H1 (cell line): Measurements from ENCODE around the gene SPRYD4. TPM values are rescaled to one million over a fixed set of nuclear protein-coding genes. Genes with fewer than 3 reads are reported as not detected.

Source experiments
- CTCF ChIA-PET: fragments of 300-600 bp; sonication (Branson Sonifier 250); formaldehyde crosslinking; loops from one replicate; lab custom pipeline; 2021; ENCODE audit not compliant: partially characterized antibody; lab: Charles Lee
- POLR2A ChIA-PET: fragments of 300-600 bp; sonication (Branson Sonifier 250); formaldehyde crosslinking; loops from one replicate; lab custom pipeline; 2021; ENCODE audit warnings: inconsistent platforms; ENCODE audit not compliant: partially characterized antibody; lab: Charles Lee
- DNase-seq, 2 experiments: peaks; one replicate each; pipeline versions ENCODE4 v3.0.0 to v3.0.0-alpha.2; 2010 to 2022; ENCODE audit warnings: low spot score in 2 of 2, low read depth in 1 of 2, mixed read lengths in 1 of 2
- FAIRE-seq: peaks from 2 replicates; lab custom pipeline; 2011; peaks lifted over from hg19 to GRCh38; lab: Jason Lieb, UNC
- H2AFZ ChIP-seq: 2 replicates; pipeline ENCODE4 v1.8.1; 2012; ENCODE audit warnings: low read length, inconsistent platforms
- H2AK5ac ChIP-seq: 2 replicates; pipeline ENCODE4 v1.6.1; 2013; ENCODE audit warnings: low read depth, low read length
- H2BK120ac ChIP-seq: replicated peaks from 2 replicates; pipeline ENCODE3; 2013; ENCODE audit warnings: low read depth, low read length, inconsistent platforms
- H2BK12ac ChIP-seq: 2 replicates; pipeline ENCODE4 v1.6.1; 2013; ENCODE audit warnings: low read depth, low read length
- H2BK15ac ChIP-seq: 2 replicates; pipeline ENCODE4 v1.6.1; 2013; ENCODE audit warnings: low read length
- H2BK20ac ChIP-seq: 2 replicates; pipeline ENCODE4 v1.6.1; 2013; ENCODE audit warnings: low read length
- H2BK5ac ChIP-seq: 2 replicates; pipeline ENCODE4 v1.6.1; 2013; ENCODE audit warnings: low read depth, low read length
- H3K14ac ChIP-seq: 2 replicates; pipeline ENCODE4 v1.6.1; 2013; ENCODE audit warnings: inconsistent platforms; ENCODE audit not compliant: insufficient read length
- H3K18ac ChIP-seq: 2 replicates; pipeline ENCODE4 v1.6.1; 2013; ENCODE audit warnings: low read length; ENCODE audit errors: extremely low read depth
- H3K23ac ChIP-seq: 2 replicates; pipeline ENCODE4 v1.6.1; 2013; ENCODE audit warnings: inconsistent platforms; ENCODE audit not compliant: insufficient read length
- H3K23me2 ChIP-seq: 2 replicates; pipeline ENCODE4 v1.6.1; 2013; ENCODE audit warnings: low read depth, low read length
- H3K27ac ChIP-seq: 2 replicates; pipeline ENCODE4 v1.6.1; 2011; ENCODE audit warnings: low read depth, low read length, inconsistent platforms
- H3K27me3 ChIP-seq, 4 experiments: replicated peaks in 1 of 4; 1 replicate in 1 of 4; 2 replicates in 3 of 4; pipeline versions ENCODE4 v1.6.1 to v1.8.1; 2011 to 2013; ENCODE audit warnings: low read length in 3 of 4, mild to moderate bottlenecking in 3 of 4, inconsistent platforms in 2 of 4, mixed read lengths in 2 of 4, moderate library complexity in 1 of 4; ENCODE audit not compliant: control insufficient read depth in 3 of 4, insufficient read depth in 3 of 4; ENCODE audit errors: extremely low read depth in 1 of 4
- H3K36me3 ChIP-seq, 4 experiments: 2 replicates each; pipeline versions ENCODE4 v1.6.1 to v1.8.1; 2011 to 2013; ENCODE audit warnings: mild to moderate bottlenecking in 4 of 4, low read length in 3 of 4, moderate library complexity in 2 of 4, control low read depth in 1 of 4, inconsistent platforms in 1 of 4; ENCODE audit not compliant: insufficient read depth in 4 of 4, control insufficient read depth in 2 of 4
- H3K4ac ChIP-seq: replicated peaks from 2 replicates; pipeline ENCODE3; 2013; ENCODE audit warnings: low read length, low read depth, mixed read lengths, inconsistent platforms; ENCODE audit not compliant: insufficient read length
- H3K4me1 ChIP-seq, 4 experiments: replicated peaks in 1 of 4; 1 replicate in 1 of 4; 2 replicates in 3 of 4; pipeline versions ENCODE4 v1.6.1 to v1.8.1; 2011 to 2013; ENCODE audit warnings: low read length in 3 of 4, inconsistent platforms in 2 of 4, mixed read lengths in 1 of 4; ENCODE audit not compliant: insufficient read depth in 4 of 4, control insufficient read depth in 3 of 4
- H3K4me2 ChIP-seq, 2 experiments: 2 replicates each; pipeline versions ENCODE4 v1.6.1 to v1.8.1; 2011 to 2013; ENCODE audit warnings: low read depth in 2 of 2, low read length in 2 of 2, control low read depth in 1 of 2, inconsistent platforms in 1 of 2, mild to moderate bottlenecking in 1 of 2; ENCODE audit not compliant: insufficient read depth in 1 of 2
- H3K4me3 ChIP-seq, 4 experiments: fragments of 200-600, 300-600 bp in 1 of 4; sonication (generic), shearing (Covaris generic), sonication (Bioruptor Twin) in 1 of 4; 2 replicates each; pipeline versions ENCODE4 v1.5.1 to v1.8.1; 2011 to 2016; ENCODE audit warnings: low read length in 4 of 4, low read depth in 3 of 4, control low read depth in 2 of 4, inconsistent platforms in 2 of 4, mild to moderate bottlenecking in 2 of 4, mixed read lengths in 1 of 4, moderate library complexity in 1 of 4; ENCODE audit not compliant: insufficient read depth in 2 of 4; ENCODE audit errors: extremely low read depth in 1 of 4
- H3K56ac ChIP-seq: replicated peaks from 2 replicates; pipeline ENCODE3; 2013; ENCODE audit warnings: low read depth, mild to moderate bottlenecking, mixed read lengths, low read length, inconsistent platforms; ENCODE audit not compliant: insufficient read length
- H3K79me1 ChIP-seq: 2 replicates; pipeline ENCODE4 v1.6.1; 2013; ENCODE audit warnings: low read depth, low read length, control low read depth
- H3K79me2 ChIP-seq, 2 experiments: 2 replicates each; pipeline versions ENCODE4 v1.6.1 to v1.8.1; 2012 to 2013; ENCODE audit warnings: low read length in 2 of 2, mild to moderate bottlenecking in 2 of 2, inconsistent platforms in 1 of 2; ENCODE audit not compliant: insufficient read depth in 2 of 2, control insufficient read depth in 1 of 2
- H3K9ac ChIP-seq, 4 experiments: replicated peaks in 1 of 4; 1 replicate in 1 of 4; 2 replicates in 3 of 4; pipeline versions ENCODE4 v1.6.1 to v1.8.1; 2011 to 2013; ENCODE audit warnings: low read depth in 3 of 4, low read length in 3 of 4, control low read depth in 2 of 4, mild to moderate bottlenecking in 2 of 4, moderate library complexity in 2 of 4, inconsistent platforms in 1 of 4; ENCODE audit errors: extremely low read depth in 1 of 4
- H3K9me3 ChIP-seq, 2 experiments: 2 replicates each; pipeline versions ENCODE4 v1.6.1 to v1.8.1; 2012 to 2013; ENCODE audit warnings: mild to moderate bottlenecking in 2 of 2, moderate library complexity in 2 of 2, control low read depth in 1 of 2, inconsistent platforms in 1 of 2, low read depth in 1 of 2, low read length in 1 of 2, mixed read lengths in 1 of 2; ENCODE audit not compliant: insufficient read depth in 2 of 2
- H4K20me1 ChIP-seq, 2 experiments: replicated peaks in 1 of 2; 2 replicates each; pipeline versions ENCODE3 to v1.8.1; 2011 to 2013; ENCODE audit warnings: inconsistent platforms in 2 of 2, low read length in 2 of 2, mild to moderate bottlenecking in 1 of 2; ENCODE audit not compliant: insufficient read depth in 2 of 2, control insufficient read depth in 1 of 2
- H4K5ac ChIP-seq: 2 replicates; pipeline ENCODE4 v1.6.1; 2013; ENCODE audit warnings: low read length, low read depth, mixed read lengths, inconsistent platforms; ENCODE audit not compliant: insufficient read length
- H4K8ac ChIP-seq: 2 replicates; pipeline ENCODE4 v1.8.0; 2013; ENCODE audit warnings: mild to moderate bottlenecking, moderate library complexity, low read length, inconsistent platforms; ENCODE audit not compliant: insufficient read depth; ENCODE audit errors: extremely low read depth
- H4K91ac ChIP-seq: replicated peaks from 2 replicates; pipeline ENCODE3; 2013; ENCODE audit warnings: low read length, mixed read lengths, inconsistent platforms; ENCODE audit not compliant: insufficient read length
- BACH1 ChIP-seq: IDR thresholded peaks from 2 replicates; pipeline ENCODE4 v1.6.1; 2012; ENCODE audit warnings: low read length, improper control_type of control experiment
- BCL11A ChIP-seq, 2 experiments: IDR thresholded peaks; one replicate each; pipeline ENCODE4 v1.6.1; 2011; ENCODE audit warnings: low read depth in 2 of 2, low read length in 2 of 2, mild to moderate bottlenecking in 2 of 2
- CBX5 ChIP-seq: fragments of 300-800, 300-1000 bp; sonication (generic); IDR thresholded peaks from 2 replicates; pipeline ENCODE4 v1.7.1; 2016; ENCODE audit warnings: antibody characterized with exemption, low read length, low read depth
- CEBPB ChIP-seq: IDR thresholded peaks from 2 replicates; pipeline ENCODE4 v1.6.1; 2012; ENCODE audit warnings: low read depth, low read length
- EZH2 ChIP-seq: fragments of 200-600 bp; sonication (generic); IDR thresholded peaks from 2 replicates; pipeline ENCODE4 v1.7.1; 2012; ENCODE audit warnings: low read depth, mild to moderate bottlenecking, moderate library complexity, low read length, inconsistent platforms; ENCODE audit not compliant: severe bottlenecking
- HDAC6 ChIP-seq: IDR thresholded peaks from one replicate; pipeline ENCODE4 v1.7.1; 2012; ENCODE audit warnings: low read depth, mild to moderate bottlenecking, inconsistent platforms, low read length, moderate library complexity
- JUN ChIP-seq: IDR thresholded peaks from 2 replicates; pipeline ENCODE4 v1.6.1; 2011; ENCODE audit warnings: low read depth, mild to moderate bottlenecking, improper control_type of control experiment, low read length
- JUND ChIP-seq: IDR thresholded peaks from 2 replicates; pipeline ENCODE4 v1.6.1; 2011; ENCODE audit warnings: mild to moderate bottlenecking, improper control_type of control experiment, low read length
- KDM5A ChIP-seq: fragments of 200-600 bp; IDR thresholded peaks from 2 replicates; pipeline ENCODE4 v1.7.1; 2012; ENCODE audit warnings: mild to moderate bottlenecking, low read length, inconsistent platforms, mixed read lengths
- PHF8 ChIP-seq: fragments of 200-600 bp; sonication (generic); conservative IDR thresholded peaks from 2 replicates; pipeline ENCODE4 v1.7.1; 2012; ENCODE audit warnings: low read depth, mild to moderate bottlenecking, inconsistent platforms, low read length, moderate library complexity
- POLR2A ChIP-seq, 2 experiments: IDR thresholded peaks; 1 replicate in 1 of 2; 2 replicates in 1 of 2; pipeline ENCODE4 v1.6.1; 2011; ENCODE audit warnings: low read depth in 2 of 2, low read length in 2 of 2, mild to moderate bottlenecking in 2 of 2; ENCODE audit errors: control extremely low read depth in 1 of 2
- RBBP5 ChIP-seq: IDR thresholded peaks from 2 replicates; pipeline ENCODE4 v1.7.1; 2012; ENCODE audit warnings: low read depth, mild to moderate bottlenecking, inconsistent platforms, low read length, moderate library complexity, borderline replicate concordance
- TAF1 ChIP-seq: IDR thresholded peaks from 2 replicates; pipeline ENCODE4 v1.6.1; 2011; ENCODE audit warnings: mild to moderate bottlenecking, low read depth, low read length
- TBP ChIP-seq: IDR thresholded peaks from 2 replicates; pipeline ENCODE4 v1.6.1; 2011; ENCODE audit warnings: low read depth, low read length, improper control_type of control experiment
- whole genome bisulfite sequencing, 2 experiments: shearing (Covaris generic) in 1 of 2; methylation state at CpG; one replicate each; pipeline versions ENCODE4 v1.1.6 to v1.1.7; 2013 to 2015; ENCODE audit warnings: low lambda C conversion rate in 2 of 2, mixed read lengths in 2 of 2, inconsistent platforms in 1 of 2, low coverage in 1 of 2, missing lambda C conversion rate in 1 of 2; ENCODE audit not compliant: insufficient replicate concordance in 2 of 2, insufficient coverage in 1 of 2, insufficient read length in 1 of 2; ENCODE audit errors: extremely low coverage in 1 of 2, missing lambda C conversion rate in 1 of 2; 5-methylcytosine and 5-hydroxymethylcytosine counted together
- polyA plus RNA-seq, 7 experiments: library from polyadenylated mRNA; depleted of rRNA in 3 of 7; stranded (reverse) in 5 of 7; unstranded in 2 of 7; fragments of >200 nt in 5 of 7; fragments of 200-250 nt in 2 of 7; gene quantifications; 1 replicate in 5 of 7; 2 replicates in 1 of 7; 4 replicates in 1 of 7; pipeline versions ENCODE4 v1.2.1 to v1.2.3, GENCODE V29; 2011 to 2013; ENCODE audit warnings: missing spikeins in 2 of 7, mixed read lengths in 2 of 7
- total RNA-seq: library from RNA; stranded (reverse); fragmentation: NEBNext Ultra II Directional; extraction: Animal tissue kit (Norgen Biotek cat#: 25700); gene quantifications from 2 replicates; pipeline ENCODE4 v1.2.1, GENCODE V29; 2021

SPRYD4 gene
- total and polyA plus RNA-seq, 2 of the 8 experiments (the other 6 are each of a cell fraction or from before 2014, with no cell fraction given), result 4.3 to 5.3 TPM

- Histone ChIP-seq H3K27me3 (no peaks in the 10 kb centered on the region), H4K8ac (no peak overlapping the region), H2BK20ac (no peak overlapping the region), H3K4me3 (no peak overlapping the region), H3K79me2 (peaks cover 0 to 4% of the 10 kb centered on the region in 2 experiments; a peak in 2 of 4 replicates), H3K56ac (no peak overlapping the region), H3K27ac (no peak overlapping the region), H4K5ac (no peak overlapping the region), H3K36me3 (peaks cover under 1 to 13% (median 2%) of the 10 kb centered on the region in 4 experiments; a peak in 5 of 8 replicates), H3K14ac (no peak overlapping the region), H3K9ac (no peak overlapping the region), H3K23ac (no peak overlapping the region), H3K18ac (no peak overlapping the region), H4K91ac (no peak overlapping the region), H4K20me1 (peaks cover 2% of the 10 kb centered on the region in 2 experiments), H3K79me1 (peaks cover 6% of the 10 kb centered on the region), H2AK5ac (no peak overlapping the region), H2BK5ac (no peak overlapping the region), H3K4me2 (no peak overlapping the region), H2AFZ (no peak overlapping the region), H2BK15ac (no peak overlapping the region), H3K4me1 (peaks cover 0 to 3% (median 0%) of the 10 kb centered on the region in 4 experiments; a peak in 1 of 7 replicates), H2BK120ac (no peak overlapping the region), H3K4ac (no peak overlapping the region), H3K9me3 (no peaks in the 10 kb centered on the region), H2BK12ac (no peak overlapping the region), H3K23me2 (no peaks in the 10 kb centered on the region)
- FAIRE-seq (no peak), DNase-seq (no peak)
- CTCF ChIA-PET, result interaction anchor here (1.1 to 1.5 kb wide), 2 partner anchors 12 to 155 kb away, joined by 3 read pairs; no protein-coding TSS in a partner anchor
- 91% methylated on average over 5 of the region's 6 CpGs; no CpG with 5 or more reads in 1 of the 2 experiments for WGBS, 2 experiments
- POLR2A ChIA-PET, result interaction anchor here (0.6 to 2.5 kb wide), 11 partner anchors 8 to 254 kb away, joined by 3 to 9 read pairs (median 3); partner anchors contain the start of genes CNPY2, RNF41 and TIMELESS
- TF ChIP-seq KDM5A (no peak), HDAC6 (no peak), JUND (no peak), RBBP5 (no peak), BCL11A (IDR thresholded peaks at IDR 0.05; ENCODE audit: low read depth in 2 of 2, low read length in 2 of 2) (no peak), CEBPB (no peak), TAF1 (no peak), PHF8 (no peak), TBP (no peak), JUN (no peak), EZH2 (no peak), POLR2A (IDR thresholded peaks at IDR 0.05; ENCODE audit: control extremely low read depth in 1 of 2, low read depth in 2 of 2, low read length in 2 of 2) (no peak), BACH1 (no peak), CBX5 (no peak)
Observed at GRCh38 chr12:56476143-56476542, 7.8 kb downstream of the SPRYD4 start.
